GM12874 (cell line): Measurements from ENCODE around the gene SLC6A12.

Experiments used
- CTCF ChIP-seq: IDR thresholded peaks from 2 replicates; pipeline ENCODE4 v1.5.1; 2011; ENCODE audit warnings: low read depth, mild to moderate bottlenecking, control low read depth, low read length, moderate library complexity; ENCODE audit not compliant: insufficient read depth

SLC6A12 gene

GRCh38 chr12:193261-193660 lies 20.7 kb downstream of the SLC6A12 start:
- no peak for TF ChIP-seq CTCF

- TF ChIP-seq CTCF, result no peak
Observed at GRCh38 chr12:191541-191940, 22.4 kb downstream of the SLC6A12 start.

GRCh38 chr12:190881-191280 lies 23.1 kb downstream of the SLC6A12 start:
- TF ChIP-seq CTCF, result no peak

GRCh38 chr12:189622-189962 lies 24.4 kb downstream of the SLC6A12 start:
- TF ChIP-seq CTCF, result no peak

GRCh38 chr12:188910-189621 lies 24.9 kb downstream of the SLC6A12 start:
- TF ChIP-seq CTCF, result peak; percentile 73

GRCh38 chr12:186006-186625 lies 27.8 kb downstream of the SLC6A12 start:
- no peak for TF ChIP-seq CTCF

- TF ChIP-seq CTCF, result no peak
Observed at GRCh38 chr12:185576-185955, 28.4 kb downstream of the SLC6A12 start.
